MM.1S (cell line): ENCODE measurements around the gene WWC2.

Experiments used
- CTCF ChIP-seq: fragments of 300-600 bp; sonication (generic); IDR thresholded peaks from 2 replicates; pipeline ENCODE4 v1.5.1; 2016; ENCODE audit warnings: antibody characterized with exemption, low read length, mixed read lengths
- EZH2 ChIP-seq: fragments of 300-600 bp; sonication (generic); optimal IDR thresholded peaks from 2 replicates; pipeline ENCODE3; 2017; ENCODE audit warnings: low read depth, mild to moderate bottlenecking, antibody characterized with exemption, low read length, mixed read lengths
- EZH2phosphoT487 ChIP-seq: fragments of 300-600 bp; sonication (generic); IDR thresholded peaks from 2 replicates; pipeline ENCODE4 v1.6.1; 2018; ENCODE audit warnings: antibody characterized with exemption, low read length

GRCh38 chr4:183101956-183102480, 3.0 kb downstream of the WWC2 start:
- no peak for TF ChIP-seq CTCF
- no peak for TF ChIP-seq EZH2
- TF ChIP-seq EZH2phosphoT487, result no peak
